HepG2 (cell line): ENCODE measurements around the gene SPC24. TPM values are rescaled to one million over a fixed set of nuclear protein-coding genes. Genes with fewer than 3 reads are reported as not detected.

ENCODE experiments used
- ARHGAP35 ChIP-seq: sonication (generic); formaldehyde crosslinking; IDR thresholded peaks from 2 replicates; pipeline ENCODE4 v1.9.0; 2022; ENCODE audit warnings: mild to moderate bottlenecking, inconsistent platforms, moderate library complexity, missing genetic modification reagents, borderline replicate concordance
- E2F1 ChIP-seq: sonication (generic); formaldehyde crosslinking; IDR thresholded peaks from 2 replicates; pipeline ENCODE4 v1.5.0; 2020; ENCODE audit warnings: missing genetic modification reagents
- ERF ChIP-seq: IDR thresholded peaks from 2 replicates; pipeline ENCODE4 v1.6.1; 2018; ENCODE audit warnings: missing biosample characterization, missing genetic modification reagents
- GFI1 ChIP-seq: sonication (generic); formaldehyde crosslinking; IDR thresholded peaks from 2 replicates; pipeline ENCODE4 v1.5.0; 2020; ENCODE audit warnings: missing genetic modification reagents, mild to moderate bottlenecking, borderline replicate concordance
- JUND ChIP-seq: sonication (generic); formaldehyde crosslinking; IDR thresholded peaks from 2 replicates; pipeline ENCODE4 v1.8.0; 2022; ENCODE audit warnings: mild to moderate bottlenecking, missing genetic modification reagents
- NFRKB ChIP-seq: fragments of 450-650 bp; IDR thresholded peaks from 2 replicates; pipeline ENCODE4 v1.6.1; 2017
- NRL ChIP-seq: sonication (generic); formaldehyde crosslinking; IDR thresholded peaks from 2 replicates; pipeline ENCODE4 v1.5.0; 2020; ENCODE audit warnings: missing genetic modification reagents, mild to moderate bottlenecking, moderate library complexity, borderline replicate concordance
- PCBP1 ChIP-seq: fragments of 200-400 bp; formaldehyde crosslinking; IDR thresholded peaks from 2 replicates; pipeline ENCODE4 v1.6.1; 2017; ENCODE audit warnings: mild to moderate bottlenecking, low read depth, low read length, borderline replicate concordance
- POLR2A ChIP-seq, 2 experiments: IDR thresholded peaks; 2 replicates each; pipeline ENCODE4 v1.6.1; 2011; ENCODE audit warnings: low read depth in 2 of 2, low read length in 2 of 2, mild to moderate bottlenecking in 1 of 2, moderate library complexity in 1 of 2; ENCODE audit not compliant: insufficient read depth in 1 of 2
- ZFX ChIP-seq: sonication (generic); formaldehyde crosslinking; IDR thresholded peaks from 2 replicates; pipeline ENCODE4 v1.4.0; 2020; ENCODE audit warnings: mild to moderate bottlenecking, low read depth, missing genetic modification reagents, moderate library complexity
- ZNF121 ChIP-seq: sonication (generic); formaldehyde crosslinking; IDR thresholded peaks from 2 replicates; pipeline ENCODE4 v1.5.0; 2020; ENCODE audit warnings: mild to moderate bottlenecking, missing genetic modification reagents
- ZNF138 ChIP-seq: sonication (generic); formaldehyde crosslinking; IDR thresholded peaks from 2 replicates; pipeline ENCODE4 v1.5.0; 2020; ENCODE audit warnings: mild to moderate bottlenecking, low read depth, missing genetic modification reagents
- ZNF235 ChIP-seq: sonication (generic); formaldehyde crosslinking; IDR thresholded peaks from 2 replicates; pipeline ENCODE4 v1.8.1; 2023; ENCODE audit warnings: mild to moderate bottlenecking, missing genetic modification reagents, borderline replicate concordance
- ZNF44 ChIP-seq: sonication (generic); formaldehyde crosslinking; IDR thresholded peaks from 2 replicates; pipeline ENCODE4 v1.5.1; 2020; ENCODE audit warnings: mild to moderate bottlenecking, missing genetic modification reagents
- ZNF572 ChIP-seq: sonication (generic); formaldehyde crosslinking; IDR thresholded peaks from 2 replicates; pipeline ENCODE4 v1.5.1; 2020; ENCODE audit warnings: mild to moderate bottlenecking, missing genetic modification reagents
- polyA plus RNA-seq, 8 experiments: library from polyadenylated mRNA; depleted of rRNA in 3 of 8; stranded (reverse) in 7 of 8; unstranded in 1 of 8; fragments of >200 nt; fragmentation: Illumina TruSeq in 4 of 8; extraction: Trizol in 4 of 8; gene quantifications; 2 replicates each; pipeline versions ENCODE4 v1.2.1 to v1.2.3, GENCODE V29; 2011 to 2016; ENCODE audit warnings: low read depth in 4 of 8, missing spikeins in 1 of 8, mixed read lengths in 1 of 8; ENCODE audit not compliant: insufficient read depth in 1 of 8
- total RNA-seq, 5 experiments: library from RNA; depleted of rRNA; stranded (reverse); fragments of >200 nt; fragmentation: Illumina TruSeq; extraction: Trizol; gene quantifications; 2 replicates each; pipeline ENCODE4 v1.2.3, GENCODE V29; 2016; ENCODE audit warnings: low read depth in 1 of 5
- TF ChIP-seq, protein P1 (sequence below): sonication (generic); formaldehyde crosslinking; IDR thresholded peaks from 2 replicates; pipeline ENCODE4 v1.8.1; 2022; ENCODE audit warnings: low read depth, mild to moderate bottlenecking, missing genetic modification reagents
- TF ChIP-seq, protein P2 (sequence below): sonication (generic); formaldehyde crosslinking; IDR thresholded peaks from 2 replicates; pipeline ENCODE4 v1.4.0; 2020; ENCODE audit warnings: missing genetic modification reagents, mild to moderate bottlenecking, borderline replicate concordance
- TF ChIP-seq, protein P3 (sequence below): IDR thresholded peaks from 2 replicates; pipeline ENCODE4 v1.6.1; 2018; ENCODE audit warnings: missing genetic modification reagents, mild to moderate bottlenecking, missing compliant biosample characterization
- TF ChIP-seq, protein P4 (sequence below): sonication (generic); formaldehyde crosslinking; IDR thresholded peaks from 2 replicates; pipeline ENCODE4 v1.4.0; 2020; ENCODE audit warnings: missing genetic modification reagents

The SPC24 gene
- total and polyA plus RNA-seq, 2 of the 13 experiments (the other 11 are each of a cell fraction or from before 2014, with no cell fraction given) = 10.0 to 46.2 TPM

DNA sequence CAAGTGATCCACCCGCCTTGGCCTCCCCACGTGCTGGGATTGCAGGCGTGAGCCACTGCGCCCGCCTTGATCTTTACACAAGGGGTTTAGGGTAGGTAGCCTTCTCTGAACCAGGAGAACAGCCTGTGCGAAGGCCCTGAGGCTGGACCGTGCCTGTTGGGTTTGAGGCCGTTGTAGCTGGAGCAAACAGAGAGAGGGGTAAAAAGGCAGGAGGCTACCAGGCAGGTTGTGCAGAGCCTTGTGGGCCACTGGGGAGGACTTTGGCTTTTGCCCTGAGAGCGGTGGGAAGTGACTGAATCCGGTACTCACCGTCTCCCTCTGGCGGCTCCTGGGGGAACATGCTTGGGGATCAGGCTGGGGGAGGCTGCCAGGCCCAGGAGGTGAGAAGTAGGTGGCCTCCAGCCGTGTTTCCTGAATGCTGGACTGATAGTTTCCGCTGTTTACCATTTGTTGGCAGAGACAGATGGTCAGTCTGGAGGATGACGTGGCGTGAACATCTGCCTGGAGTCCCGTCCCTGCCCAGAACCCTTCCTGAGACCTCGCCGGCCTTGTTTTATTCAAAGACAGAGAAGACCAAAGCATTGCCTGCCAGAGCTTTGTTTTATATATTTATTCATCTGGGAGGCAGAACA lies 24.6 kb downstream of the SPC24 start (continued):
- TF ChIP-seq, protein P1, sequence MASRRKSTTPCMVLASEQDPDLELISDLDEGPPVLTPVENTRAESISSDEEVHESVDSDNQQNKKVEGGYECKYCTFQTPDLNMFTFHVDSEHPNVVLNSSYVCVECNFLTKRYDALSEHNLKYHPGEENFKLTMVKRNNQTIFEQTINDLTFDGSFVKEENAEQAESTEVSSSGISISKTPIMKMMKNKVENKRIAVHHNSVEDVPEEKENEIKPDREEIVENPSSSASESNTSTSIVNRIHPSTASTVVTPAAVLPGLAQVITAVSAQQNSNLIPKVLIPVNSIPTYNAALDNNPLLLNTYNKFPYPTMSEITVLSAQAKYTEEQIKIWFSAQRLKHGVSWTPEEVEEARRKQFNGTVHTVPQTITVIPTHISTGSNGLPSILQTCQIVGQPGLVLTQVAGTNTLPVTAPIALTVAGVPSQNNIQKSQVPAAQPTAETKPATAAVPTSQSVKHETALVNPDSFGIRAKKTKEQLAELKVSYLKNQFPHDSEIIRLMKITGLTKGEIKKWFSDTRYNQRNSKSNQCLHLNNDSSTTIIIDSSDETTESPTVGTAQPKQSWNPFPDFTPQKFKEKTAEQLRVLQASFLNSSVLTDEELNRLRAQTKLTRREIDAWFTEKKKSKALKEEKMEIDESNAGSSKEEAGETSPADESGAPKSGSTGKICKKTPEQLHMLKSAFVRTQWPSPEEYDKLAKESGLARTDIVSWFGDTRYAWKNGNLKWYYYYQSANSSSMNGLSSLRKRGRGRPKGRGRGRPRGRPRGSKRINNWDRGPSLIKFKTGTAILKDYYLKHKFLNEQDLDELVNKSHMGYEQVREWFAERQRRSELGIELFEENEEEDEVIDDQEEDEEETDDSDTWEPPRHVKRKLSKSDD (CRISPR knock-in tag) = peak; percentile 68
- TF ChIP-seq NRL (CRISPR knock-in tag) = peak; percentile 68
- TF ChIP-seq ERF (CRISPR knock-in tag) = 0 out of 2 replicates have a peak, but pooled peaks have one; percentile 54
- TF ChIP-seq ZFX (CRISPR knock-in tag) = peak; percentile 68
- no peak for TF ChIP-seq ARHGAP35 (CRISPR knock-in tag)
- TF ChIP-seq, protein P2, sequence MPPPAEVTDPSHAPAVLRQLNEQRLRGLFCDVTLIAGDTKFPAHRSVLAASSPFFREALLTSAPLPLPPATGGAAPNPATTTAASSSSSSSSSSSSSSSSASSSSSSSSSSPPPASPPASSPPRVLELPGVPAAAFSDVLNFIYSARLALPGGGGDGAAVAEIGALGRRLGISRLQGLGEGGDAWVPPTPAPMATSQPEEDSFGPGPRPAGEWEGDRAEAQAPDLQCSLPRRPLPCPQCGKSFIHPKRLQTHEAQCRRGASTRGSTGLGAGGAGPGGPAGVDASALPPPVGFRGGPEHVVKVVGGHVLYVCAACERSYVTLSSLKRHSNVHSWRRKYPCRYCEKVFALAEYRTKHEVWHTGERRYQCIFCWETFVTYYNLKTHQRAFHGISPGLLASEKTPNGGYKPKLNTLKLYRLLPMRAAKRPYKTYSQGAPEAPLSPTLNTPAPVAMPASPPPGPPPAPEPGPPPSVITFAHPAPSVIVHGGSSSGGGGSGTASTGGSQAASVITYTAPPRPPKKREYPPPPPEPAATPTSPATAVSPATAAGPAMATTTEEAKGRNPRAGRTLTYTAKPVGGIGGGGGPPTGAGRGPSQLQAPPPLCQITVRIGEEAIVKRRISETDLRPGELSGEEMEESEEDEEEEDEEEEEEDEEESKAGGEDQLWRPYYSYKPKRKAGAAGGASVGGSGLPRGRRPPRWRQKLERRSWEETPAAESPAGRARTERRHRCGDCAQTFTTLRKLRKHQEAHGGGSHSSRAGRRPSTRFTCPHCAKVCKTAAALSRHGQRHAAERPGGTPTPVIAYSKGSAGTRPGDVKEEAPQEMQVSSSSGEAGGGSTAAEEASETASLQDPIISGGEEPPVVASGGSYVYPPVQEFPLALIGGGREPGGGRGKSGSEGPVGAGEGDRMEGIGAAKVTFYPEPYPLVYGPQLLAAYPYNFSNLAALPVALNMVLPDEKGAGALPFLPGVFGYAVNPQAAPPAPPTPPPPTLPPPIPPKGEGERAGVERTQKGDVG (CRISPR knock-in tag) = peak; percentile 82
- TF ChIP-seq ZNF121 (CRISPR knock-in tag) = 0 out of 2 replicates have a peak, but pooled peaks have one; percentile 32
- TF ChIP-seq ZNF44 (CRISPR knock-in tag) = no peak
- TF ChIP-seq, protein P3, sequence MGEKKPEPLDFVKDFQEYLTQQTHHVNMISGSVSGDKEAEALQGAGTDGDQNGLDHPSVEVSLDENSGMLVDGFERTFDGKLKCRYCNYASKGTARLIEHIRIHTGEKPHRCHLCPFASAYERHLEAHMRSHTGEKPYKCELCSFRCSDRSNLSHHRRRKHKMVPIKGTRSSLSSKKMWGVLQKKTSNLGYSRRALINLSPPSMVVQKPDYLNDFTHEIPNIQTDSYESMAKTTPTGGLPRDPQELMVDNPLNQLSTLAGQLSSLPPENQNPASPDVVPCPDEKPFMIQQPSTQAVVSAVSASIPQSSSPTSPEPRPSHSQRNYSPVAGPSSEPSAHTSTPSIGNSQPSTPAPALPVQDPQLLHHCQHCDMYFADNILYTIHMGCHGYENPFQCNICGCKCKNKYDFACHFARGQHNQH (CRISPR knock-in tag) = 0 out of 2 replicates have a peak, but pooled peaks have one; percentile 16
- TF ChIP-seq GFI1 (CRISPR knock-in tag) = no peak
- no peak for TF ChIP-seq ZNF235 (CRISPR knock-in tag)
- TF ChIP-seq E2F1 (CRISPR knock-in tag) = no peak
- TF ChIP-seq ZNF572 = no peak; the same call in 1 of the 2 replicates
- no peak for TF ChIP-seq ZNF138 (CRISPR knock-in tag)
- TF ChIP-seq, protein P4, sequence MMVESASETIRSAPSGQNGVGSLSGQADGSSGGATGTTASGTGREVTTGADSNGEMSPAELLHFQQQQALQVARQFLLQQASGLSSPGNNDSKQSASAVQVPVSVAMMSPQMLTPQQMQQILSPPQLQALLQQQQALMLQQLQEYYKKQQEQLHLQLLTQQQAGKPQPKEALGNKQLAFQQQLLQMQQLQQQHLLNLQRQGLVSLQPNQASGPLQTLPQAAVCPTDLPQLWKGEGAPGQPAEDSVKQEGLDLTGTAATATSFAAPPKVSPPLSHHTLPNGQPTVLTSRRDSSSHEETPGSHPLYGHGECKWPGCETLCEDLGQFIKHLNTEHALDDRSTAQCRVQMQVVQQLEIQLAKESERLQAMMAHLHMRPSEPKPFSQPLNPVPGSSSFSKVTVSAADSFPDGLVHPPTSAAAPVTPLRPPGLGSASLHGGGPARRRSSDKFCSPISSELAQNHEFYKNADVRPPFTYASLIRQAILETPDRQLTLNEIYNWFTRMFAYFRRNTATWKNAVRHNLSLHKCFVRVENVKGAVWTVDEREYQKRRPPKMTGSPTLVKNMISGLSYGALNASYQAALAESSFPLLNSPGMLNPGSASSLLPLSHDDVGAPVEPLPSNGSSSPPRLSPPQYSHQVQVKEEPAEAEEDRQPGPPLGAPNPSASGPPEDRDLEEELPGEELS (CRISPR knock-in tag) = no peak; the same call in 1 of the 2 replicates
- TF ChIP-seq JUND (CRISPR knock-in tag) = 0 out of 2 replicates have a peak, but pooled peaks have one; percentile 29
- TF ChIP-seq POLR2A (IDR thresholded peaks at IDR 0.05; ENCODE audit: insufficient read depth in 1 of 2, low read depth in 2 of 2, low read length in 2 of 2) = 0 out of 4 replicates have a peak, but pooled peaks of 1 of the 2 experiments have one; percentile 39
- no peak for TF ChIP-seq PCBP1
- TF ChIP-seq NFRKB = no peak
